ENCODE results near the gene CFAP61. TPM values are rescaled to one million over a fixed set of nuclear protein-coding genes. Genes with fewer than 3 reads are reported as not detected.

CFAP61 gene
- total and polyA plus RNA-seq, 9 of the 15 experiments (the other 6 are each of a cell fraction or from before 2014, with no cell fraction given): 0.11 TPM; not detected in 8

DNA sequence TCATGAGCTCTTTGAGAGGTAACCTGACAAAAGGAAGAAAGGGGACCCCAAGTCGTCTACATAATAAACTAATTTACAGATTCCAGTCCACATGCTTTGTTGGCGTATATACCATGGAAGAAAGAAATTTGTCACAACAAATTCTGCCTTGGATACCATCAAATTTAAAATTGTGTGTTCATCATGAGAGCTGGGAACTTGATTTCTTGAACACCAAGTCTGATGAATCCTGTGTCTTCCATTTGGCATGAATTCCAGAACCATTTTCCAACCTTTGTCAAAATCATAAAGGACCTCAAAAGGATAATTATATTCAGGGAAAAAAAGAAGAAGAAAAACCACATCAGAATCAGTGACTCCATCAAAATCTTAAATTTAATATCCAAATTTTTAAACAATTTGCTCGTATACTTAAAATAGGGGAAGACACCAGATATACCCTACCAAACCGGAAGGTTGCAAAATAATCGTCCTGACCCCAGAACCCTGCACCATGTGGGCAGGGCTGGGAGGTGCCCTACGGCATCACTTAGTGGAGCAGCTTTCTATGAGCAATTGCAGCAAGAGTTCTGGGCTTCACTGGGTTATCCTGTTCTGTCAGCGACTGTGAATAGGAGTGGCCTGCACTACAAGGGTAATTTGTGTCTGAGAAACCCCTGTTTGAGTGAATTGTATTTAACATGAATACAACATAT is 241.5 kb downstream of the CFAP61 start (continued):
- TF ChIP-seq BRD4 (IDR thresholded peaks at IDR 0.05) (no peak), ZNF23 (CRISPR knock-in tag; IDR thresholded peaks at IDR 0.05) (no peak), ZFP30 (CRISPR knock-in tag; IDR thresholded peaks at IDR 0.05; ENCODE audit: borderline replicate concordance) (no peak), ZNF75A (CRISPR knock-in tag; IDR thresholded peaks at IDR 0.05) (no peak), ZNF253 (CRISPR knock-in tag; conservative IDR thresholded peaks at IDR 0.05) (no peak)

GRCh38 chr20:20295621-20296498 is 243.5 kb downstream of the CFAP61 start:
- Histone ChIP-seq H3K4me2 (ENCODE audit: insufficient read depth, low read length) (no peak overlapping the region), H3K4me1 (replicated peaks in 1 of 2; ENCODE audit: control insufficient read depth in 2 of 2, insufficient read depth in 2 of 2, low read length in 2 of 2) (no peaks in the 10 kb centered on the region), H3K79me2 (ENCODE audit: control insufficient read depth, insufficient read depth, low read length) (no peaks in the 10 kb centered on the region), H4K20me1 (replicated peaks; ENCODE audit: control insufficient read depth, insufficient read depth, low read length) (no peaks in the 10 kb centered on the region), H3K27me3 (ENCODE audit: control insufficient read depth in 2 of 2, insufficient read depth in 2 of 2, low read length in 2 of 2) (peaks cover 0 to 4% of the 10 kb centered on the region in 2 experiments; a peak in 1 of 5 replicates), H3K9ac (ENCODE audit: insufficient read depth in 1 of 2, low read depth in 2 of 2, low read length in 2 of 2) (no peak overlapping the region), H3K27ac (ENCODE audit: extremely low read depth, low read depth, low read length) (no peak overlapping the region), H2AFZ (ENCODE audit: low read depth, low read length) (no peak overlapping the region), H3K4me3 (no peak overlapping the region), H3K9me1 (ENCODE audit: control insufficient read depth, insufficient read depth, low read length) (no peaks in the 10 kb centered on the region), H3K36me3 (ENCODE audit: control insufficient read depth, insufficient read depth, low read length) (no peaks in the 10 kb centered on the region), H3K9me3 (replicated peaks; ENCODE audit: control insufficient read depth, insufficient read depth, low read depth, low read length) (no peaks in the 10 kb centered on the region)
- ATAC-seq (no peak), FAIRE-seq (no peak), DNase-seq (ENCODE audit: extremely low read depth in 1 of 4, low spot score in 3 of 4) (no peak)
- in situ Hi-C loops (cut with MboI): no loop called here
- 7% methylated on average over 3 of the region's 6 CpGs for WGBS (ENCODE audit: insufficient coverage, low coverage, missing lambda C conversion rate)
- intact Hi-C loops (cut with micrococcal nuclease): no loop called here
- ChIA-PET CTCF (ENCODE audit: low intra/inter-chr PET ratio) (no interaction called here), POLR2A (no interaction called here)
- no TSS peak for BruUV-seq (replicated peaks)
- TF ChIP-seq ETS2 (tag; IDR thresholded peaks at IDR 0.05; ENCODE audit: borderline replicate concordance, poor library complexity, severe bottlenecking): no peak
- TF ChIP-seq, protein P1, sequence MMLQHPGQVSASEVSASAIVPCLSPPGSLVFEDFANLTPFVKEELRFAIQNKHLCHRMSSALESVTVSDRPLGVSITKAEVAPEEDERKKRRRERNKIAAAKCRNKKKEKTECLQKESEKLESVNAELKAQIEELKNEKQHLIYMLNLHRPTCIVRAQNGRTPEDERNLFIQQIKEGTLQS (IDR thresholded peaks at IDR 0.05): no peak
- TF ChIP-seq, protein P1 (CRISPR knock-in tag; conservative IDR thresholded peaks at IDR 0.05): no peak
- TF ChIP-seq, protein P2, sequence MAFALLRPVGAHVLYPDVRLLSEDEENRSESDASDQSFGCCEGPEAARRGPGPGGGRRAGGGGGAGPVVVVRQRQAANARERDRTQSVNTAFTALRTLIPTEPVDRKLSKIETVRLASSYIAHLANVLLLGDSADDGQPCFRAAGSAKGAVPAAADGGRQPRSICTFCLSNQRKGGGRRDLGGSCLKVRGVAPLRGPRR (CRISPR knock-in tag; IDR thresholded peaks at IDR 0.05): no peak
